Heart left ventricle (tissue), 13 donors: ENCODE results near the gene DDC.

Experiments
- POLR2A ChIP-seq, 2 donors: fragments of 450-650 bp; IDR thresholded peaks; one replicate each; pipeline ENCODE4 v1.6.1; 2017; ENCODE audit warnings: antibody characterized with exemption in 2 of 2, mild to moderate bottlenecking in 2 of 2, moderate library complexity in 2 of 2
- TF ChIP-seq, protein P1 (sequence below), 12 donors: fragments of 200-600 bp; sonication (generic) in 4 of 12; IDR thresholded peaks; one replicate each; pipeline versions ENCODE4 v1.5.0 to v1.8.0; 2018 to 2022; ENCODE audit warnings: antibody characterized with exemption in 12 of 12, mild to moderate bottlenecking in 5 of 12
- donor health status: ischemic (EF 13 %, LVEDD 7.1; RV severe dilation, severe dysfunction).
- donor health status: DM: no; HTN: yes; CAD: no.
- donor health status: DM: no; HTN: no; CAD: no.
- donor health status: ischemic (EF 25% LVEDD 6.9; RV normal size, moderate dysfunction).
- donor health status: ischemic (EF 25% LVEDD 5.7; RV mildly dilated, moderate dysfunction).
- donor health status: ischemic (EF 35%, LVEDD 5.7; RV mildly dilated, moderate dysfunction).
- donor health status: nonischemic (EF 11% LVEDD 7.7; RV severe dilation, severe dysfunction).
- donor health status: DM: yes; HTN: yes; CAD: no.
- donor health status: PGD.
- donor health status: ischemic (EF 29% LVEDD 5.4; RV normal size, mild dysfunction).
- donor health status: nonischemic (EF 23%, LVEDD 6.1; RV moderate dilation, normal function).

- no peak for TF ChIP-seq POLR2A (IDR thresholded peaks at IDR 0.05)
- TF ChIP-seq, protein P1, sequence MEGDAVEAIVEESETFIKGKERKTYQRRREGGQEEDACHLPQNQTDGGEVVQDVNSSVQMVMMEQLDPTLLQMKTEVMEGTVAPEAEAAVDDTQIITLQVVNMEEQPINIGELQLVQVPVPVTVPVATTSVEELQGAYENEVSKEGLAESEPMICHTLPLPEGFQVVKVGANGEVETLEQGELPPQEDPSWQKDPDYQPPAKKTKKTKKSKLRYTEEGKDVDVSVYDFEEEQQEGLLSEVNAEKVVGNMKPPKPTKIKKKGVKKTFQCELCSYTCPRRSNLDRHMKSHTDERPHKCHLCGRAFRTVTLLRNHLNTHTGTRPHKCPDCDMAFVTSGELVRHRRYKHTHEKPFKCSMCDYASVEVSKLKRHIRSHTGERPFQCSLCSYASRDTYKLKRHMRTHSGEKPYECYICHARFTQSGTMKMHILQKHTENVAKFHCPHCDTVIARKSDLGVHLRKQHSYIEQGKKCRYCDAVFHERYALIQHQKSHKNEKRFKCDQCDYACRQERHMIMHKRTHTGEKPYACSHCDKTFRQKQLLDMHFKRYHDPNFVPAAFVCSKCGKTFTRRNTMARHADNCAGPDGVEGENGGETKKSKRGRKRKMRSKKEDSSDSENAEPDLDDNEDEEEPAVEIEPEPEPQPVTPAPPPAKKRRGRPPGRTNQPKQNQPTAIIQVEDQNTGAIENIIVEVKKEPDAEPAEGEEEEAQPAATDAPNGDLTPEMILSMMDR (IDR thresholded peaks at IDR 0.05), result no peak
These were observed 155.1 kb downstream of the DDC start for GRCh38 chr7:50409856-50410745.
